Esophagus squamous epithelium (tissue), 5 donors: ENCODE results near the gene WHAMM. TPM values are rescaled to one million over a fixed set of nuclear protein-coding genes. Genes with fewer than 3 reads are reported as not detected.
A peak's percentile ranks its signal among the peaks of the same experiment; 100 is the strongest.

Experiments
- DNase-seq: peaks from one replicate; lab custom pipeline; 2025; lab: John Stamatoyannopoulos, UW
- H3K27ac ChIP-seq, 4 donors: fragments of 200-600 bp; sonication (generic); one replicate each; pipeline ENCODE4 v1.5.1; 2016 to 2019; ENCODE audit warnings: mild to moderate bottlenecking in 1 of 4
- H3K27me3 ChIP-seq, 4 donors: fragments of 200-600 bp; sonication (generic); 1 replicate in 3 of 4; 2 replicates in 1 of 4; pipeline versions ENCODE4 v1.5.1 to v1.6.0; 2017 to 2021; ENCODE audit warnings: antibody characterized with exemption in 1 of 4
- H3K36me3 ChIP-seq, 3 donors: fragments of 200-600 bp; sonication (generic); one replicate each; pipeline ENCODE4 v1.5.1; 2016 to 2019
- H3K4me1 ChIP-seq, 3 donors: fragments of 200-600 bp; sonication (generic); one replicate each; pipeline ENCODE4 v1.5.1; 2017 to 2019
- H3K4me3 ChIP-seq, 4 donors: fragments of 200-600 bp; sonication (generic); 1 replicate in 3 of 4; 2 replicates in 1 of 4; pipeline ENCODE4 v1.5.1; 2016 to 2019; ENCODE audit warnings: mild to moderate bottlenecking in 2 of 4, moderate library complexity in 1 of 4
- H3K9me3 ChIP-seq, 3 donors: fragments of 200-600 bp; sonication (generic); one replicate each; pipeline ENCODE4 v1.5.1; 2016 to 2019
- CTCF ChIP-seq, 6 experiments: fragments of 450-650 bp in 4 of 6; fragments of 200-600 bp in 2 of 6; sonication (generic) in 2 of 6; IDR thresholded peaks; one replicate each; pipeline ENCODE4 v1.5.1; 2016 to 2019; ENCODE audit warnings: antibody characterized with exemption in 6 of 6, mild to moderate bottlenecking in 4 of 6, moderate library complexity in 4 of 6
- POLR2A ChIP-seq, 4 donors: fragments of 450-650 bp; IDR thresholded peaks; one replicate each; pipeline ENCODE4 v1.6.1; 2017; ENCODE audit warnings: antibody characterized with exemption in 4 of 4, mild to moderate bottlenecking in 4 of 4, moderate library complexity in 3 of 4
- WGBS, 2 donors: methylation state at CpG; one replicate each; pipeline ENCODE4 v1.1.5; 2018; 5-methylcytosine and 5-hydroxymethylcytosine counted together
- intact Hi-C: fragments of 100-400 bp; cut with DNase I; formaldehyde crosslinking; loops from one replicate; pipeline ENCODE4 v1.15.0; 2022
- total RNA-seq, 4 donors: library from RNA; depleted of rRNA; stranded (reverse); fragments of >200 nt; gene quantifications; one replicate each; pipeline ENCODE4 v1.1.0, GENCODE V29; 2016
- donor health status: DM: yes; HTN: yes; CAD: no.

Gene WHAMM
- total RNA-seq, 4 donors from 2014 or later: 5.3 to 8.8 (median 6.1) TPM

GRCh38 chr15:82802497-82802896 lies 6.9 kb upstream of the WHAMM start:
- no peak for DNase-seq
- H3K27ac ChIP-seq: no peak overlapping the region
- TF ChIP-seq CTCF (IDR thresholded peaks at IDR 0.05): no peak
- no peak for TF ChIP-seq POLR2A (IDR thresholded peaks at IDR 0.05)

GRCh38 chr15:82803793-82804574 lies 5.4 kb upstream of the WHAMM start:
- 88 to 89% methylated on average over 2 of the region's 2 CpGs for WGBS, 2 donors
- H3K4me1 ChIP-seq: peaks cover 0 to 37% (median 4%) of the 10 kb centered on the region in 3 donors
- no peak for DNase-seq
- H3K27ac ChIP-seq: peak overlapping the region in 2 of 4 donors; percentile 9 to 22
- no peak overlapping the region for H3K4me3 ChIP-seq
- H3K36me3 ChIP-seq: no peaks in the 10 kb centered on the region
- intact Hi-C loops: no loop called here
- no peaks in the 10 kb centered on the region for H3K27me3 ChIP-seq
- TF ChIP-seq CTCF (IDR thresholded peaks at IDR 0.05): no peak
- no peak for TF ChIP-seq POLR2A (IDR thresholded peaks at IDR 0.05)
- no peaks in the 10 kb centered on the region for H3K9me3 ChIP-seq

More at GRCh38 chr15:82802497-82802896, 6.9 kb upstream of the WHAMM start:
- Histone ChIP-seq H3K4me3 (no peak overlapping the region), H3K36me3 (no peaks in the 10 kb centered on the region), H3K9me3 (no peaks in the 10 kb centered on the region), H3K27me3 (no peaks in the 10 kb centered on the region), H3K4me1 (peaks cover 0 to 23% (median 0%) of the 10 kb centered on the region in 3 donors)
- WGBS, 2 donors: 100% methylated on average over 1 of the region's 1 CpG
- intact Hi-C loops: no loop called here

GRCh38 chr15:82804575-82804949 lies 4.9 kb upstream of the WHAMM start:
- no peak for DNase-seq
- peak overlapping the region in 2 of 4 donors; percentile 9 to 22 for H3K27ac ChIP-seq
- peaks cover 0 to 40% (median 6%) of the 10 kb centered on the region in 3 donors for H3K4me1 ChIP-seq
- H3K4me3 ChIP-seq: no peak overlapping the region
- TF ChIP-seq POLR2A (IDR thresholded peaks at IDR 0.05) (no peak), CTCF (IDR thresholded peaks at IDR 0.05) (no peak)
- intact Hi-C loops: no loop called here
- H3K9me3 ChIP-seq: no peaks in the 10 kb centered on the region
- no peaks in the 10 kb centered on the region for H3K36me3 ChIP-seq
- H3K27me3 ChIP-seq: no peaks in the 10 kb centered on the region
- WGBS, 2 donors: 23 to 60% methylated on average over 1 of the region's 1 CpG

GRCh38 chr15:82805994-82806406 lies 3.4 kb upstream of the WHAMM start, which contains the start of gene FSD2:
TSS of gene FSD2 (minus strand) at chr15:82806069. CDS start at chr15:82787390, 18,679 bp downstream.
- H3K4me3 ChIP-seq: no peak within 1 kb of the TSS
- 56 to 89% methylated on average over 2 of the region's 2 CpGs for WGBS, 2 donors
- DNase-seq: no peak
- no peak for TF ChIP-seq CTCF (IDR thresholded peaks at IDR 0.05)
- TF ChIP-seq POLR2A (IDR thresholded peaks at IDR 0.05): no peak
- H3K36me3 ChIP-seq: no peaks in the 10 kb centered on the region
- no peaks in the 10 kb centered on the region for H3K27me3 ChIP-seq
- peak within 1 kb of the TSS in 1 of 4 donors; percentile 22 for H3K27ac ChIP-seq
- no peaks in the 10 kb centered on the region for H3K9me3 ChIP-seq
- intact Hi-C loops: no loop called here
- peaks cover 0 to 43% (median 6%) of the 10 kb centered on the region in 3 donors for H3K4me1 ChIP-seq

GRCh38 chr15:82807920-82808633 lies 1.4 kb upstream of the WHAMM start:
- H3K27me3 ChIP-seq: no peaks in the 10 kb centered on the region
- intact Hi-C loops: no loop called here
- peaks cover 0 to 62% (median 13%) of the 10 kb centered on the region in 3 donors for H3K4me1 ChIP-seq
- peak overlapping the region; percentile 99 to 100 (median 100) for H3K27ac ChIP-seq
- no peak for DNase-seq
- 52 to 53% methylated on average over 9 to 10 of the region's 11 CpGs for WGBS, 2 donors
- no peak for TF ChIP-seq CTCF (IDR thresholded peaks at IDR 0.05)
- no peak for TF ChIP-seq POLR2A (IDR thresholded peaks at IDR 0.05)
- H3K36me3 ChIP-seq: peaks cover 0 to 4% (median 0%) of the 10 kb centered on the region in 3 donors
- peak overlapping the region in 1 of 4 donors; percentile 98 for H3K4me3 ChIP-seq
- no peaks in the 10 kb centered on the region for H3K9me3 ChIP-seq
